ENCODE results near the gene PCSK5.
"Not testable (repeated sequence)": the region's sequence is repeated elsewhere in the genome, so short reads cannot be mapped to it uniquely, and the experiment has no call there.

PCSK5 gene

DNA sequence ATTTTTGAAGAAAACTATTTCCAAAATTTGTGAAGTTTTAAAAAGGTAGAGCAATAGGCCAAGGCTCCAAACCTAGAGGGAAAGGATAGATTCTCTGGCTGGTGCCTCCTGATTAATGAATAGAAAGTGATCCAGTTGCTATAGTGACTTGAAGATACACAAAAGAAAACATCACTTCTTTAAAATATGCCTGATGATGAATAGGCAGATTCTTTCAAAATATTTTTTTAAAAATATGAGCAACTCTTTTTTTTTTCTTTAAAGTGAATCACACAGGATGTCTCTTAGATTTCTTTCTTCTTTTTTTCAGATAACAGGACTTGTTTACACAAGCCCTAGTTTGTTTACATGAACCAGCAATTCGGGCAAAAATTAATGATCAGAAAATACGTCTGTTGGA, 379.3 kb downstream of the PCSK5 start:
- no peak for DNase-seq

DNA sequence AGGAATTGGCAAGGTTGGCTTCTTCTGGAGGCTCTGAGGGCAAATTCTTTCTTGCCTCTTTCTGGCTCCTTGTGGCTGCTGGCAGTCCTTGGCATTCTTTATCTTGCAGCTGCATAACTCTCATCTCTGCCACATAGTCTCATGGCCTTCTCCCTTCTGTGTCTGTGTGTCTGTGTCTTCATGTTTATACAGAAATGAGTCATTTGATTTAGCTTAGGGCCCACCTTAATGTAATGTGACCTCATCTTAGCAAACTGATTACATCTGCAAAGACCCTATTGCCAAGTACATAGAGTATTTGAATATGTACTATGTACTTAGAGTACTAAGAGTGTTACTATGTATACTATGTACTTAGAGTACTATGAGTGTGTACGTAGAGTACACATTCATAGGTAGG, 381.3 kb downstream of the PCSK5 start:
- DNase-seq = no peak

DNA sequence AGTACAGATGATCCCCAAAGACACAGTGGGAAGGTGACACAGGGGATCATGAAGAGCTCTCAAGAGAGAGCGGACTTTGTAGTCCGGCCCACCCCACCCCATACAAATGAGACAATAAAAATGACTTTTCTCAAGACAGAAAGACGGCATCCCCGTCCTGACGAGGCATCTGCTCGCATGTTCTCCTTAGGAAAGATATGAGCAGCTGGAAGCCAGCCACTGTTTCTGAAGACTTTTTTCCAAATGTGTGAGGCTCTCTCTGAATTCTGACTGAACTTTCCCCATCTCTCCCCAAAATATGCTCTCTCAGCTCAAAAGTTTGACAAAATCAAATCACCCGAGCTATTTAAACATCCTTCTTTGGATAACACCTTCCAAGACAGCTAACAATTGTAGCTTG, 398.6 kb downstream of the PCSK5 start:
- no peak for DNase-seq

GRCh38 chr9:76289703-76290102, 399.2 kb downstream of the PCSK5 start:
- no peak for DNase-seq

- DNase-seq = no peak
Observed at GRCh38 chr9:76290555-76290954, 400.1 kb downstream of the PCSK5 start.

DNA sequence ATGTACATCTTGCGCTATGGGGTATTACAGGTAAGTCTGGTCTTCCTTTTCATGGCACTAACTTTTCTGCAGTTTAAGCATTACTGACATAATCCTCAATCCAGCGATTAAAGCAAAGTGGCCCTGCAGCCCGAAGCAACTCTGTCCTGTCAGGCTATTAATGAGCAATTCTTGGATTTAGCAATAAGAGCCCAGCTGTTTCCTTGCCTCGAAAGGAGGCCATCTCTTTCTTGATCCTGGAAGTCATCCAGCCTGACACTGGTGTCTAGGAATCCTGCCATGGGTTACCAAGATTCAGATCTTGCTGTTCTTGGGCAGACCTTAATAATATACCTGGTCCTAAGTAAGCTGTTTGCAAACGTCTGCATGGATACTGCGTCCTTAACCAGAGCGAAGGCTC, 401.8 kb downstream of the PCSK5 start:
- DNase-seq = no peak

GRCh38 chr9:76292658-76293057, 402.2 kb downstream of the PCSK5 start:
- no peak for DNase-seq

- DNase-seq = no peak
Observed at GRCh38 chr9:76294301-76294700, 403.8 kb downstream of the PCSK5 start.

DNA sequence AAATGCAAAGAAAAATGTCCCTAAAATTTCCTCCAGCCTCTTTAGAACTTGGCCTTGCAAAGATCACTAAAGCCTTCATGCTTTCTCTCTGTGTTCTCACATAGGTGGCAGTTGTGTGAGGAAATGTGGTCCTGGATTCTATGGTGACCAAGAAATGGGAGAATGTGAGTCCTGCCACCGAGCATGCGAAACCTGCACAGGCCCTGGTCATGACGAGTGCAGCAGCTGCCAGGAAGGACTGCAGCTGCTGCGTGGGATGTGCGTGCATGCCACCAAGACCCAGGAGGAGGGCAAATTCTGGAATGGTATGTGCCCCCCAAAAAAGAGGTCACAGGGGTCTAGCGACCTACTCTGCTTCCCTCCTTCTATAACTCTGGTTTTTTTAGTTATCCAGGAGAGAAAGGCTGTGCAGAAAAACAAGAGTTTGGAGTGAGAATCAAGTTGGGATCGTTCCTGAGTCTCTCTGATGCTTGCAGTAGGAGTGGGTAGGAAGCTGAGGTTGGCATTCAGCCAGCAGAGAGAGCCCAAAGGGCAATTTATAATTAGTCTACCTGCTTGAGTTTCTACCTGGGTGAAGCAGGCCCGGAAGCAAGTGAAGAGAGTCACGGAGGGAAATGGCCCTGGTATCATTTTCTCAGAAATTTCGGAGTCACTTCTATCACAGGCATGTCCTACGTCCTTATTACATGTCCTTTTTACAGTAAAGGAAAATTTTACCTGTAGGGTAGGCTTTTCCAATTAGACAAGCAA, 406.3 kb downstream of the PCSK5 start:
- no peak for DNase-seq

DNA sequence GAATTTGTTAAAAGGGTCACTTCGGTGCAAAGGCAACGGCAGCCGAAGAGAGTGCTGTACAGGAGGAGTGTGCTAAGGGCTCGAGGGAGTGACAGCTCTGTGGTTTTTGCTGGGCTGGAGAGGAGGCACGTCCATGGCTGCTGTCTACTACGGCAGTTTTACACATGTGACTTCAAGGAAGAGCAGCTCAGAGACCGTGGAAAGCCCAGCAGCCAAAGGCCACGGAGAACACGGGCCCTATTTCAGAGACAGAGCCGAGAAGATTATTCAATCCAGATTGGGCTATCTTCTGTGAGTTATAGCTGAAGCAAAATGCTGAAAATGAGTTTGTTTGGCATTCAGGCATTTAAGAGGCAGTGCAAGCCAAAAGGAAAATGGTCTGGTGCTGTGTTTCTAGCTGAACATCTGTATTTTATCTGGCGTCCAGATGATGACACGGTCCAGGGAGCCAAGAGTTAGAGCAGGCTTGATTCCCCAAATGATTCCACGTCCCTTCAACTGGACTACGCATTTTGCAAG, 407.3 kb downstream of the PCSK5 start:
- no peak for DNase-seq

DNA sequence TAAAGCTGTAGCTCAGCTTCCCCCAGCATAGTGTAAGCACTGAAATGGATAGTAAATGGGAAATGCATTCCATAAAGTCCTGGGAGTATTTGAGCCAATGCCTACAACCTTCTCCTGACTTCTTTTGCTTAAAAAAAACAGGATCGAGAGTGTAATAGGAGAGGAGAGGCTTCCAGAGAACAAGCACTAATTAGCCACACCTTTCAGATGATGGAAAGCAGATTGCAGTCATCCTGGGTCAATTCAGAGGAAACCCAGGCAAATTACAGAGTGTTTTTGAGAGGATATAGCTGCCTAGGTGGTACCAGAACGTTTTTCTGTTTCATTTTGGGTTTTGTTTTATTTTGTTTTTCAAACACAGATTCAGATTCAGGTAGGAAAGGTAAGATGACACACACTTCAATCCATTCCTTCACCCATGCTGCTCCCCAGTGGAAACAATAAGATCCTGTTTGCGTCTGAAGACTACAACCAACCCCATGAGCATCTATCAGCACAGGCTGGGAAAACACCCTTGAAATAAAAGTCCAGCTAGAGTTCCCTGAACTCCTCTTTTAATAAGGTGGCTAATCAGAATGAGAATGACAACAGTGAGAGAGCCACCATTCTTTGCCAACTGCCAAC, 408.2 kb downstream of the PCSK5 start:
- no peak for DNase-seq

DNA sequence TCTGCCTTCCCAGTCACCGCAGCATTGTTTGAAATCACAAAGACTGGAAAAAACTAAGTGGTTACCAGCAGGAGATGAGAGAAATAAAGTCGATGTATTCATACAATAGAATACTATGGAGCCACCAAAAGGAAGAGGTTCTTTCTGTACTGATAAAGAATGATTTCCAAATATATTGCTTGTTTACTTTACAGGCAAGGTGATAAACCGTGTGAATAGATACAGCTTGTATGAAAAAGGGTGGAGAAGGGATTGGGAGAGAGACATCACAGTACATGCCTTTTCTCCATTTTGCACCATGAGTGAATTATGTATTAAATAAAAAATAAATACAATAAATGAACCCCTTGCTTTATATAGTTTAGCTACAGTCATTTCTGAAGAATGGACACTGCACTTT, 412.1 kb downstream of the PCSK5 start:
- no peak for DNase-seq

DNA sequence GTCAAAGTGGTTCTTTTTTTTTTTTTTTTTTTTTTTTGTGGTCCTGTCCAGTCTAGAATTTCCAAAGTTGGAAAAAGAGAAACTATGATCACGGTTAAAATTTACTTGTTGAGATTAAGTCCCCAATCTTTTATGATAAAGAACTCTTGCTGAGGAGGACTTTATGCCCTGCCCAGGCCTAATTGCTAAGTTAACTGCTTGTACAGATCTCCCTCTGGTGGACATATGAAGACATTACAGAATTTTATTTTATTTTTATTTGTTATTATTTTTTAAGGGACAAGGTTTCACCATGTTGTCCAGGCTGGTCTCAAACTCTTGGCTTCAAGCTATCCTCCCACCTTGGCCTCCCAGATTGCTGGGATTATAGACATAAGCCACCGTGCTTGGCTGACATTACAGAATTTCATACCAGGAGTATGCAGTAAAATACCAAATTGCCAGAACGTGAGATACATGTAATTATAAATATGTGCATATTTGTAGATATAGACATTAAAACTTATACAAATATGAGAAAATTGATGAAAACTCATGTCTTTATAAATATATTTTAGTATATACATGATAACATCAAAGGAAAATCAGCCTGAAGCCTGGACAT, 412.6 kb downstream of the PCSK5 start:
- peak; percentile 42 for DNase-seq

- not testable (repeated sequence) for DNase-seq
Observed at GRCh38 chr9:76307047-76307446, 416.6 kb downstream of the PCSK5 start.

DNA sequence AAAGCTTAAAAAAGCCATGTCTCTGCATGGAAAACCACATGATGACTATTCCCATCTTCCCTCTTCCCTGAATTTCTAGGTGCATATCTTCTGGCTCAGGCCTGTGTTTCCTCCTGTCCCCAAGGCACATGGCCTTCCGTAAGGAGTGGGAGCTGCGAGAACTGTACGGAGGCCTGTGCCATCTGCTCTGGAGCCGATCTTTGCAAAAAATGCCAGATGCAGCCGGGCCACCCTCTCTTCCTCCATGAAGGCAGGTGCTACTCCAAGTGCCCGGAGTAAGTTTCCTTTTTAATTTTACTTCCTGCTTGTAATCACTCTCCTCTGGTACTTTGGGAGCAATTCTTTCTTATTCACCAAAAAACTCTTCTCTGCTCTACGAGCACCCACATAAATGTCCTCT, 420.1 kb downstream of the PCSK5 start:
- DNase-seq = no peak

- DNase-seq = no peak
Observed at GRCh38 chr9:76310991-76311390, 420.5 kb downstream of the PCSK5 start.

- no peak for DNase-seq
Observed at GRCh38 chr9:76311537-76311936, 421.1 kb downstream of the PCSK5 start.

DNA sequence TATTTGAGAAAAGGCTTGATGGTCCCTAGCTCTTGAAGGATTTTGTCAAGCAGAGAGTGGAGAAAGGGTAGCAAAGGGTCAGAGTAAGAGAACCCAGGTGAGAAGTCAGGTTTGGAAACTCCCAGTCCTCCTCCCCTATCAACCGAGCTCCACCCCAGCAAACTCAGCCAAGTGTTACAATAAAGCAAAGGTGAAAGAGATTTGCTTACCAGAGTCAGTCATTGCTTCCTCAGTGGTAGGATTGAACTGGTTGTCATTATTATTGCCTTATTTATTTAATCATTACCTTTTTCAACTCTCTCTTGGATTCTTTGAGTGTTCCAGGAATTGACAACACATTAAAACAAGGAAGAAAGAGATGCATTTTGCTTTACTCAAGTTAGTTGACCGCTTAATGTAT, 423.3 kb downstream of the PCSK5 start:
- DNase-seq = no peak

DNA sequence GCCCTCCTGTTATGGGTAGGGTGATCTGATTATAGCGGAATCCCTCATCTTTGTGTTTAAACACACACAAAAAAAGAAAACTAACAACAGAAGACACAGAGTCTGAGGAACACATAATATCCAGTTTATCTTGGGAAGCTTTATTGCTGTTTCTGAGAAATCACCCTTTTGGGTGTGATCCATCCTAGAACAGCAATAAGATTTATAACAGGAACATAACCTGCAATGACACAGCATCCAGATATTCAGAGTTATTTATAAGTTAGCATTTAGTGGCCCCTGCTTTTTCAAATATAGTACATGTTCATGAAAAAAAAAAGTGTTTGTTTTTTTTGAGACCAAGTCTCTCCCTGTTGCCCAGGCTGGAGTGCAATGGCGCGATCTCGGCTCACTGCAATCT, 423.8 kb downstream of the PCSK5 start:
- DNase-seq = no peak

GRCh38 chr9:76316069-76316468, 425.6 kb downstream of the PCSK5 start:
- DNase-seq = no peak

- DNase-seq = not testable (repeated sequence)
Observed at GRCh38 chr9:76319466-76319865, 429.0 kb downstream of the PCSK5 start.

DNA sequence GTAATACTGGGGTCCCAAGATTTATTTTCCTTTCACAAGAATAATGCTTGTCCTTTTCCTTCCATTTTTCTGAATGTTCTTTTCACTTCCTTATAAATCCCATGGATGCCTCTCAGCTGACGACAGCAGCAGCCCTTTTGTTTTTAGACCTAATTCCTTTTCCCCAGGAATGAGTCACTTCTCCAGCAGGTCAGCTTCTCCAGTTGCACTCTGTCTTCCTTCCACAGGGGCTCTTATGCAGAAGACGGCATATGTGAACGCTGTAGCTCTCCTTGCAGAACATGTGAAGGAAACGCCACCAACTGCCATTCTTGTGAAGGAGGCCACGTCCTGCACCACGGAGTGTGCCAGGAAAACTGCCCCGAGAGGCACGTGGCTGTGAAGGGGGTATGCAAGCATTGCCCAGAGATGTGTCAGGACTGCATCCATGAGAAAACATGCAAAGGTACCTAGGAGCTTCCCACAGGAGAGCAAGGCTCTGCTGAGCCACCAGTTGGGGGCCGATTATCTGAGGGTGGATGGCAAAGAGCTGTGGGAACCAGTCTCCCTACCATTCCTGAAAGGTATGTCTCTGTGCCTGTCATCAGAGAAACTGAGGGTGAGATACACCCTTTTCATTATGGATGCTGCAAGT, 430.8 kb downstream of the PCSK5 start:
- no peak for DNase-seq

DNA sequence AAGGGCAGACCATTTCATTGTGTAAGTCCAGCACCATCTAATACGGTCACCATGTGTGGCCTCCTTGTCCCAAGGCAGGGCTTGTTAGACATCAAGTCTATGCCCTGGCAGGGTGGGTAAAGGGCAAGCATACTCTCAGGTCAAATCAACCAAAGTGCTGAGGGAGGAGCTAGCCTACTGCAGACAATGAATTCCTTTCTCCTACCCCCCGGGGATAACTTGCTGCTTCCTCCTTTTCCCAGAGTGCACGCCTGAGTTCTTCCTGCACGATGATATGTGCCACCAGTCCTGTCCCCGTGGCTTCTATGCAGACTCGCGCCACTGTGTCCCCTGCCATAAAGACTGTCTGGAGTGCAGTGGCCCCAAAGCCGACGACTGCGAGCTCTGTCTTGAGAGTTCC, 432.3 kb downstream of the PCSK5 start:
- DNase-seq = no peak

DNA sequence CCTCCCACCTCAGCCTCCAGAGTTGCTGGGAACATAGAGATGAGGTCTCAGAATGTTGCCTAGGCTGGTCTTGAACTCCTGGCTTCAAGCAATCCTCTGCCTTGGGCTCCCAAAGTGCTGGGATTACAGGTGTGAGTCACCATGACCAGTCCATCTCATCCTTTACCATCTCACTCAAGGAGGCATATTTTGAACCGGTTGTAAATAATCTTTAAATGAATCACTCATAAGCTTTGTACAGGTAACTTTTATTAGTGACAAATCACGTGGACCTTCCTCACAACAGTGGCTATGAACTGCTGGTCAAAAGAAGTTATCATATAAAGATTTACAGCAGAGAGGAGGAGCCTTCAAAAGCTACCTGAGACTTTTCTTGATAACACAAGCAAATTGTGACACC, 433.0 kb downstream of the PCSK5 start:
- no peak for DNase-seq
